Measurements from ENCODE around the gene ADIPOR2.

ADIPOR2 gene

DNA sequence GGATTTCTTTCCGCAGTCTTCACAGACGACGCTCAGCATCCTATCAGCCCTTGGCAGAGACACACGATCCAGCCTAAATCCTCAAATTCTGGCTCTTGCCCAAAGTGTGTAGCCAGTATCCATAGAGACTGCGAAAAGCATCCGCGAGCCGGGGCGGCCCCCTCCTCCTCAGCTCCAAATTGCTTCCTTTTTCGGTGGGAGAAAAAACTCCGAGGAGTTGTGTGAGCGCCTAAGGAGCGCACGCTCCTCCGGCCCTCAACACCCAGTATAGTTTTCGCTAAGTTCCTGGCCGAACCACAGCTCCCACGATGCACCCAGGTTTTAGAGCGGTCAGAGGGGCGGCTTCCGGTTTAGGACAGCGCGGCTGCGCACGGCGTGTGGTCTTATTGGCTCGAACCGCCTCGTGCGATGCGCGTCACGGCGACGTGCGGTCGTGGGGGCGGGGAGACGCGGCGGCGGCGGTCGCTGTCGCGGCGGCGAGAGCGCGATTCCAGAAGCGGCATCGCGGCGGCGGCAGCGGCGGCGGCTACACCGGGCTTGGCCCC is at the start of gene ADIPOR2:
ADIPOR2 (plus strand) TSS at position 493 of the 545 bp plus-strand sequence. CDS start 63,274 bp downstream, outside the sequence.
- DNase-seq, result peak; percentile 86 to 94 (median 91)

DNA sequence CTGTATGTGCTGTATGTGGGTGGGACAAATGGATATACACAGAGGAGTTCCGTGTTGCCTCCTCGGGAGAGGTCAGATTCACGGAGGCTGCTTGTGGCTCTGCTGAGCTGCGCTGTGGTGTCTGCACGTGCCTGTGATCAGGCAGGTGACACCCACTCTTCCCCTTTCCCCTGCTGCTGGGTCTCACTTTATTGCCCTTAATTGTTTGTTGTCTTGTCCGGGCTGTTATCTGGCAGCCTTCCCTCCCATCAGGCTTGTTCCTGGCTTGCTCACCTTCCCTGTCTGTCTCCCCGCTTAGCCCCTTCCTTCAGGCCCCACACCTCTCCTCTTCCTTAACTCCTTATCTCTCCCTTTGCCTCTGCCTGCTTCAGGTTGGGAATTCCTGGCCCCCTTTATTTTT is 48.4 kb upstream of the ADIPOR2 start:
- DNase-seq, result no peak

DNA sequence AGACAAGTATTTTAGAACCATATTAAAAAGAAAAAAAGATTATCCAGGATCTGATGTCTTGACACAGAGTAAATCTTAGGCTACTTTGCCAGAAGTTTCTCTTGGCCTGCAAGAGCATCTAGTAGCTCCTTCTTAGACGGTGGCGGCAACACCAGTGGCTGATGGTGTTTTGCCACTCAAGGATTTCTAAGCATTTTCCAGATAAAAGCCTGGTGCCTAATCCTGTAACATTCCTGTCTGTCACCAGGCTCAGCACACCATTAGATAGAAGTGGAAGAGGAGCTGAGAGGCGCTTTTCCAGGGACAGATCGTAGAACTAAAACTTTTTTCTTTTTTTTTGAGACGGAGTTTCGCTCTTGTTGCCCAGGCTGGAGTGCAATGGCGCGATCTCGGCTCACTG is 47.8 kb upstream of the ADIPOR2 start:
- DNase-seq, result no peak

GRCh38 chr12:1643905-1644533 is 46.9 kb upstream of the ADIPOR2 start:
- no peak for DNase-seq

DNA sequence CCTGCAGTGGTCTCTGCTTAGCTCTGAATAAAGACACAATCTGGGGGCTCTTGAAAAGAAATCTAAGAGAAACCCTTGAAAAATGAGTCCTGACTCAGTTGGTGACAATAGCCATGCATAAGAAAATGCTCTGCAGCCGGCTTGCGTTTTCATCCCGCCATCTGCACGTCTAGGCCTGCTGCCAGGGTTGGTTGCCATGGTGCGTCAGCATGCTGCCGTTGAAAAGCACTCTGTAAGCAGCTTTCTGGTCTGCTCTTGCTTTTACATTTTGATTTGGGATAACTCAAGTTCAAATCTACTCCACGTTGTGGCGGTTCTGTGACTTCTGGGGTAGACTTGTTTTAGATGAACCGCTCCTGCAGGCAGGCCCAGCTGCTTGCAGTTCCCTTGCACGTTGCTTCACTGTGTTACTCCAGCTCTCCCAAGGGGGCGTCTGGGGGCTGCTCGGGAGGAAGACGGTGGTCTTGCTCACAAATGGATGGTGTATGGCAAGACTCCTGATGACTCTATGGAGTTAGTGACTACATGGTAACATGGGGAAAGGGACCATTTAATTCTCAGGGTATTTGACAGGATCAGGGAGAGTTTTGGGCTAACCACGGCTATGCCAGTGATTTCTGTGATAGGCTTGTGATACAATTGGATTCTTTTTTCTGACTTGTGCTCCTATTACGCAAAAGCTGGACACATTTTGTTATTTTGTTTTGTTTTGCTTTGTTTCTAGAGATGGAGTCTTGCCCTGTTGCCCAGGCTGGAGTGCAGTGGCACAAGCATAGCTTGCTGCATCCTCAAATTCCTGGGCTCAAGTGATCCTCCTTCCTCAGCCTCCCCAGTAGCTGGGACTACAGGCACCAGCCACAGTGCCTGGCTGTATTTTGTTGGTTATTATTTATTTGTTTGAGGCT is 46.1 kb upstream of the ADIPOR2 start:
- DNase-seq, result no peak

- DNase-seq, result no peak
Observed at GRCh38 chr12:1645819-1646218, 45.1 kb upstream of the ADIPOR2 start.

GRCh38 chr12:1646569-1647284 is 44.1 kb upstream of the ADIPOR2 start:
- no peak for DNase-seq

- DNase-seq, result no peak
Observed at GRCh38 chr12:1647285-1647669, 43.6 kb upstream of the ADIPOR2 start.

GRCh38 chr12:1650260-1650977 is 40.5 kb upstream of the ADIPOR2 start:
- no peak for DNase-seq

DNA sequence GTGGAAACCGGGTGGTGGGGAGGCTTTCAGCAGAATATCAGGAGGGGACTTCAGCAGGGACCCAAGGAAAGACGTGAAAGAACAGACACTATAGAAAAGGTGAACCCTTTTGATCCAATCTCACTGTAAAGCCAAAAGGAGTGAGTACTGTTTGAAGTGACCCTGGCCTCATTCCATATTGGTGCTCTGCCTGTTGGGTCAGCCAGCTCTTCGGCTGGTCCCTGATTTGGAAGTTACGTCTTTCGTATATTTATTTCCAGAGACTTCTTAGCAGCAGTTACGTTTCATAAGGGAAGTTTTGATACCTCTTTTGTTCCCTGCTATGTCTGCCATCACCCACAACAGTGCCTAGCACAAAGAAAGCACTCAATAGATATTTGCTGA is 39.9 kb upstream of the ADIPOR2 start:
- DNase-seq, result no peak

- no peak for DNase-seq
Observed at GRCh38 chr12:1651946-1652345, 38.9 kb upstream of the ADIPOR2 start.

- DNase-seq, result no peak
Observed at GRCh38 chr12:1655225-1655788, 35.6 kb upstream of the ADIPOR2 start.

DNA sequence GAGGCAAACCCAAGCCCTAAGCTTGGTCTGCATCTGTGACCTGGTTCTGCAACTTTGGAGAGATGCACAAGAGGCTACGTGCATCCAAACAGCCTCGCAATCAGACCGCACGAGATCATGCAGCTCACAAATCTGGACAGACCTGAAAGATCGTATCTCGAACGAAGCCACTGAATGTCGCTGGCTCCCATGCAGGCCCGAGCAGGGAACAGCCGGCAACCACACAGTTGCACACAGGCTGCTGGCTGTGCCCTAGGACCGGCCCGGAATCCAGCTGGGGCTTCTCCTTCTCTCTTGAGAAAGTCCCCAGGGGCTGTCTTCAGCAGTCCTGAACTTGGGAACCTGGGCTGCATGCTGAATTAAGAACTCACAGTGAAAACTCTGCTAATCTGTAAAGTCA is 34.0 kb upstream of the ADIPOR2 start:
- DNase-seq, result no peak

- no peak for DNase-seq
Observed at GRCh38 chr12:1657688-1658087, 33.2 kb upstream of the ADIPOR2 start.

DNA sequence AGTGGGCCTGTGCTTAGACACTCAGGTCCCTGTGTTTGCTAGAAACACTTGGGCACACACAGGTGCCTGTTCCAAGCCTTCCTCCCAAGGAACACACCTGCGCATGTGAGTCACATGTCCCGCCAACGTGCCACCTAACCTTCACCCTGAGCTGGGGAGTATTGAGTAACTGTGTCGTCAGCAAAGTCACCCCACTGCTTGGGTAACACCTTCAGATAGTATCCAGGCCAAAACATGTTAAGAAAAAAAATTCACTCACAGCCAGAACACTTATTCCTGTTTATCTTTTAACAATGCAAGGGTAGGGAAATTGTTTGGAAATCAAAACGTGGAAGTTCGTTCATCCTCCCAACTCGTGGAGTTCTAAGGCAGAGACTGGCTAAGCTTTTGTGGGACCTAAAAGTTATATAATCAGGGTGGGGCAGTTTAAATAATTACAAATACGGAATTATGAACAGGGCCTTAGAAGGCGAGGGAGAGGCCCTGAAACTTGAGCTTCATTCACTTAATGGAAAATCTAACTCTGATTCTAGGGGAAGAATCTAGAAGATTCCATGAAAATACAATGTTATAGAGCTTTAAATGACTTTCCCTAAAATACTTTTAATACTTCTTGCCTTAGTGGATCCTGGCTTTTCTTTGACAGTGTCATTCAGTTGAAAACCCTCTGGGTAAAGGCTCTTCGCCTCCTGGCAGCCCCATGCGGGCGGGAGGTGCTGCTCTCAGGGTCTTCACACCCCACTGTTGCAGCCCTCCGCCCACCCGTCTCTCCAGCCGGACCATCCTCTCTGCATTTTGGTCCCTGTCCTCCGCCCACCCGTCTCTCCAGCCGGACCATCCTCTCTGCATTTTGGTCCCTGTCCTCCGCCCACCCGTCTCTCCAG is 30.3 kb upstream of the ADIPOR2 start:
- peak in 5 of 6 experiments; percentile 16 to 44 (median 25) for DNase-seq

DNA sequence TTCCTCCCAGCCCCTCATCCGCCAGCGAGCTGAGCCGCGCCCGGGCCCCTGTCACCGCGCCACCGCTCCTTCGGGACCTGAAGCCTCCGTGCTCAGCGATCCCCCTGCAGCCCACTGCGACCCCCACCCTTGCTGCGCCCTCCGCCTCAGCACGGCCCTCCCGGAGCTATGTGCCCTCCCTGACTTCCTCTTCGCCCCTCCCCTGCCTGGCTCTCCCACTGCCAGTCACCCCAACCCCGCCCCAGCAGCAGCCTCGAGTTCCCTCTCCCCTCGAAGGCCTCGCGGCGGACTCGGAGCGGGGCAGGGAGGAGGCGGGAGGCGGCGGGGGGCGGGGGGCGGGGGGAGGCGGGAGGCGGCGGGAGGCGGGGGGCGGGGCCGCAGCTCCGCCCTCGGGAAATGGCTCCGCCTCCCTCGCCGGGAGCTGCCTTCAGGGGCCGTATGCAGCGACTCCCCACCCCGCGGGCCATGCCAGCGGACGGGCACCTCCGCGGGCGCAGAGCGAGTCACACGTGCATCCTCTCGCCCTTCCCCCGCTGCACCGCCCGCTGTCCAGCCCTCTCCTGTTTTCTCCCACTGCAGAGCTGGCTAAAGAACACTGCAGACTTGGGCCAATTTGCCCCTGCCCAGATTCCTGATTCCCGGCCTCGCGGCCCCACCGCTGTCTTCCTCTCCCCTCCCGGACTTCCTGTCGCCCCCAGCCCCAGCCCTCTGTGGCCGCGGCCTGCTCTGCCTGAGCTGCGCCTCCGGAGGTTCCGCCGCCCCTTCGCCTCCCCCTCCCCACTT is 29.1 kb upstream of the ADIPOR2 start:
- peak; percentile 79 to 87 (median 82) for DNase-seq

- peak in 3 of 6 experiments; percentile 21 to 42 (median 31) for DNase-seq
Observed at GRCh38 chr12:1662761-1663439, 28.0 kb upstream of the ADIPOR2 start.

- DNase-seq, result peak in 1 of 6 experiments; percentile 30
Observed at GRCh38 chr12:1663440-1664132, 27.3 kb upstream of the ADIPOR2 start.

GRCh38 chr12:1665366-1665765 is 25.5 kb upstream of the ADIPOR2 start:
- DNase-seq, result no peak

All from stimulated activated naive CD4-positive, alpha-beta T cell (primary cell).